ENCODE results near the gene OLFML2A.

DNA sequence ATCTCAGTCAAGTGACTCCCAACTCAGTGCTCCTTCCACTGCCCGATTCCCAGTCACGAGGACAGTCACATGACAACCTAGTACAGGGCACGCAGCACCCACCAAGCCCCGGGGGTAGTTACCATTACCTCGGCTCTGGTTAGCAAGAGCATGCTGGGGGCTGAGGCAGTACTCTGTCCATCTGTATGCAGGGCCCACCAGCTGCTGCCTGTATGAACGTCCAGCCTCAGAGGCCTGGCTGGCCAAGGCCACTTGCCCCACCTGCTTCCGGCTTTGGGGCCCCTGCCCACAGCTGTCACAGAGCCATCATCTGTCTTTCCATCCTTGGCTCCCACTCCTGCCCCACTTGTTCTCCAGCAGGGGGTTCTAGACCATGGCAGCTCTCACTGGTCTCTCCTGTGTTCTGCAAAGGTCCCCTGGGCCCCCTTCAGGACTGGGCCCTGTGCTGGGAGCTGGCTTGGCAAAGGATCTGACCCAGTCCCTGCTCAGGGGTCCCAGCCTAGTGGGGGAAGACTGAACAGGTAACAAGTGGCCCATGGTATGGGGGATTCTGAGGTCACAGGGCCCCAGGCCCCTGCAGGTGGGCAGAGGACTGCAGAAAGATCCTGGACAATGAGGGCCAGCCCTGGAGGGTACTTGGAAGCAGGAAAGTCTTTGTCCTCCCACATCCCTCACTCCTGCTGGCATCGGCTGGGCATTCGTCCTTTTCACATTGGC lies 81.6 kb downstream of the OLFML2A start:
- TF ChIP-seq, protein P1, sequence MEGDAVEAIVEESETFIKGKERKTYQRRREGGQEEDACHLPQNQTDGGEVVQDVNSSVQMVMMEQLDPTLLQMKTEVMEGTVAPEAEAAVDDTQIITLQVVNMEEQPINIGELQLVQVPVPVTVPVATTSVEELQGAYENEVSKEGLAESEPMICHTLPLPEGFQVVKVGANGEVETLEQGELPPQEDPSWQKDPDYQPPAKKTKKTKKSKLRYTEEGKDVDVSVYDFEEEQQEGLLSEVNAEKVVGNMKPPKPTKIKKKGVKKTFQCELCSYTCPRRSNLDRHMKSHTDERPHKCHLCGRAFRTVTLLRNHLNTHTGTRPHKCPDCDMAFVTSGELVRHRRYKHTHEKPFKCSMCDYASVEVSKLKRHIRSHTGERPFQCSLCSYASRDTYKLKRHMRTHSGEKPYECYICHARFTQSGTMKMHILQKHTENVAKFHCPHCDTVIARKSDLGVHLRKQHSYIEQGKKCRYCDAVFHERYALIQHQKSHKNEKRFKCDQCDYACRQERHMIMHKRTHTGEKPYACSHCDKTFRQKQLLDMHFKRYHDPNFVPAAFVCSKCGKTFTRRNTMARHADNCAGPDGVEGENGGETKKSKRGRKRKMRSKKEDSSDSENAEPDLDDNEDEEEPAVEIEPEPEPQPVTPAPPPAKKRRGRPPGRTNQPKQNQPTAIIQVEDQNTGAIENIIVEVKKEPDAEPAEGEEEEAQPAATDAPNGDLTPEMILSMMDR (IDR thresholded peaks at IDR 0.05 in 8 of 11, conservative IDR thresholded peaks at IDR 0.05 in 3 of 11), result no peak
- TF ChIP-seq POLR2A (IDR thresholded peaks at IDR 0.05) (no peak), POLR2AphosphoS5 (IDR thresholded peaks at IDR 0.05) (peak in 1 of 3 donors; percentile 25)

Measured in spleen (tissue), 7 donors.